Naive B cell (primary cell): ENCODE data around the gene RIPK4. TPM values are rescaled to one million over a fixed set of nuclear protein-coding genes. Genes with fewer than 3 reads are reported as not detected.
"Not testable (repeated sequence)": the region's sequence is repeated elsewhere in the genome, so short reads cannot be mapped to it uniquely, and the experiment has no call there.

Experiments
- ATAC-seq, 2 donors: fragments of 150-1000 bp; cut with Tn5 transposase; 2 replicates each; pipeline ENCODE4 v1.10.0; 2021; ENCODE audit warnings: low read depth in 2 of 2, mild to moderate bottlenecking in 2 of 2, moderate library complexity in 2 of 2
- DNase-seq: peaks from one replicate; pipeline ENCODE4 v3.0.0; 2022
- H3K27ac Mint-ChIP-seq, 6 donors: one replicate each; pipeline ENCODE4 v1.8.0; 2020 to 2022; ENCODE audit warnings: mild to moderate bottlenecking in 6 of 6, mixed read lengths in 6 of 6, moderate library complexity in 5 of 6, inconsistent platforms in 2 of 6
- H3K27me3 Mint-ChIP-seq, 3 donors: one replicate each; pipeline ENCODE4 v1.8.0; 2021 to 2022; ENCODE audit warnings: mixed read lengths in 3 of 3, mild to moderate bottlenecking in 1 of 3
- H3K36me3 Mint-ChIP-seq, 2 donors: one replicate each; pipeline ENCODE4 v1.8.0; 2020 to 2022; ENCODE audit warnings: mixed read lengths in 2 of 2, inconsistent platforms in 1 of 2, mild to moderate bottlenecking in 1 of 2
- H3K4me1 Mint-ChIP-seq, 3 donors: one replicate each; pipeline ENCODE4 v1.8.0; 2020 to 2022; ENCODE audit warnings: mixed read lengths in 3 of 3, inconsistent platforms in 1 of 3, mild to moderate bottlenecking in 1 of 3, moderate library complexity in 1 of 3
- H3K4me3 Mint-ChIP-seq, 8 donors: one replicate each; pipeline ENCODE4 v1.8.0; 2020 to 2022; ENCODE audit warnings: mild to moderate bottlenecking in 8 of 8, mixed read lengths in 8 of 8, moderate library complexity in 8 of 8, inconsistent platforms in 2 of 8
- H3K9me3 Mint-ChIP-seq, 7 donors: one replicate each; pipeline ENCODE4 v1.8.0; 2020 to 2022; ENCODE audit warnings: mixed read lengths in 7 of 7, mild to moderate bottlenecking in 5 of 7, inconsistent platforms in 2 of 7, moderate library complexity in 1 of 7
- polyA plus RNA-seq, 6 donors: library from polyadenylated mRNA; unstranded; fragments of 300-500 nt; fragmentation: Illumina TruSeq; gene quantifications; one replicate each; pipeline ENCODE4 v1.2.3, GENCODE V29; 2021; ENCODE audit warnings: low read depth in 6 of 6

RIPK4 gene
- polyA plus RNA-seq, 6 donors from 2014 or later: not detected

DNA sequence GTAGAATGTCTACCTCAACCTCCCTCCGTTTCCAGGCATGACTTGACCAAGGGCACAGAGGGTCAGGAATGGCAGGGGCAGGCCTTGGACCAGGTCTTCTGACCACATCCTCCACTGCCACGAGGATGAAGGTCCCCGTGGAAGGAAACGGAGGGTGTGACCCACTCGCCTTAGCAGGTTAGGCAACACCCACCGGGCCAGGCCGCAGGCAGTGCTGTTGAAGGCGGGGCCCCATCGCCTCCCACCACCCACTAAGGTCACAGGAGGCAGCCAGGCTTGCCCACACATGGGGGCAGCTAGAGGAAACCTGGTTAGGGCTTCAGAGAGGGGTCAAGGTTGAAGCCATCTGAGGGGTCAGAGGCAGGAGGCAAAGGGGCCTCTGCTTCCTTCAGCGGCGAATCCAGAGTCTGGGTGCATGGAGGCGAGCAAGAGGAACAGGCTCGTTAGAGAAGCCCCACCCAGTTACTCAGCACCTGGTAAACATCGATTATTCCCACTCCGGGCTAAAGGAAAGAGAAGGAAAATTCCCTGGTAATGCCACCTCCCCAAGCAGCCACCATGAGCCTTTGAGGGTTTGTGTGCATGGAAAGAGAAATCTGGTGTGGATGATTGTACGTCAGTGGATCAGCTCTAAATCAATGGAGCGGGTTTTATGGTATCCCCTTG, 37.0 kb downstream of the RIPK4 start:
- Mint-ChIP-seq H3K27me3 (peaks cover 43 to 94% (median 62%) of the 10 kb centered on the region in 3 donors), H3K4me1 (peaks cover 6 to 7% (median 6%) of the 10 kb centered on the region in 3 donors), H3K36me3 (peaks cover 0 to 29% of the 10 kb centered on the region in 2 donors), H3K4me3 (no peak overlapping the region), H3K27ac (no peak overlapping the region), H3K9me3 (peaks cover 15 to 31% (median 20%) of the 10 kb centered on the region in 7 donors)
- ATAC-seq (no peak), DNase-seq (no peak)

DNA sequence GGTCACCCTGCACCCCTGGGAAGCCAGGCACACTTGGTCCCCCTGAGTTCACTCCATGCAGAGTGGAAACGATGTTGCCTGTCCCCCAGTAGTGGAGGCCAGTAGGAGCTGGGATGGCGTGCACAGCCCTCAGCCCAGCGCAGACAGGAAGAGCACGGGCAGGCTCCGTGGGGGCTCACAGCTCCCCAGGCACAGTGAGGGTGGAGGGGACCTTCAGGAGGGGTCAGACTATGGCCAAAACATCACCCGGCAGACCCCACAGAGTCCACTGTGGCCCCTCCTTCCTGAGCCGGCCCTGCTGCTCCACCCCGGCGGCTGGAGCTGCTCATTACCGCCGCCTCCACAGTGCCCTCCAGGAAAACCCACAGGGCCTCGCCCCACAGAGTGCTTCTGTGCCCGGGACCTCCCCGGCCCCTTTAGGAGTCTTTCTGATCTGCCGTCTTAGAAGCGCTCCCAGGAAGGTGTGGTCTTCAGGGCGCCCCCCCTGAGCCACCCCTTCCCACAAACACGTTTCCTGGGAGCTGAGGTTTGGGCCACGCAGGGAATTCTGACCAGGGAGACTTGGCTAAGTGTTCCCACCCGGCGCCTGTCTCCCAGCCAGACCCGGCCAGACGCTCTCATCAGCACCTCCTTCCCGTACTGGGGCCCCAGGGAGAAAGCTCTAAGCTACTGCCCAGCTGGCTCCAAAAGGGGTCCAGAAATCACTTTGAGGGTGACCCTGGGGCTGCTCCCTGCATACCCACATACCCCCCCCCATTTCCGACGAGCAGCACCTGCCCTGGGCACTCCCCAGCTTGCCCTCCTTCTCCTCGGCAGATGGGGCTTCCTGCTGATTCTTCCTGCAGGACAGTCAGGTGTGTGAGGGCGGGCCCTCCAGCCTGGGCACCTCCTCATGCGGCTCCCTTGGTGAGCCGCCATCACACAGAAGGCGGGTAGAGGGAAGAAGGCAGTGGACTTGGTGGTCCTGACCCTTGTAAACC, 38.8 kb downstream of the RIPK4 start:
- Mint-ChIP-seq H3K36me3 (peaks cover 0 to 26% of the 10 kb centered on the region in 2 donors), H3K27ac (no peak overlapping the region), H3K4me3 (no peak overlapping the region), H3K27me3 (peaks cover 48 to 91% (median 69%) of the 10 kb centered on the region in 3 donors), H3K9me3 (peaks cover 10 to 28% (median 18%) of the 10 kb centered on the region in 7 donors), H3K4me1 (peaks cover 6 to 7% (median 6%) of the 10 kb centered on the region in 3 donors)
- ATAC-seq (no peak), DNase-seq (no peak)

DNA sequence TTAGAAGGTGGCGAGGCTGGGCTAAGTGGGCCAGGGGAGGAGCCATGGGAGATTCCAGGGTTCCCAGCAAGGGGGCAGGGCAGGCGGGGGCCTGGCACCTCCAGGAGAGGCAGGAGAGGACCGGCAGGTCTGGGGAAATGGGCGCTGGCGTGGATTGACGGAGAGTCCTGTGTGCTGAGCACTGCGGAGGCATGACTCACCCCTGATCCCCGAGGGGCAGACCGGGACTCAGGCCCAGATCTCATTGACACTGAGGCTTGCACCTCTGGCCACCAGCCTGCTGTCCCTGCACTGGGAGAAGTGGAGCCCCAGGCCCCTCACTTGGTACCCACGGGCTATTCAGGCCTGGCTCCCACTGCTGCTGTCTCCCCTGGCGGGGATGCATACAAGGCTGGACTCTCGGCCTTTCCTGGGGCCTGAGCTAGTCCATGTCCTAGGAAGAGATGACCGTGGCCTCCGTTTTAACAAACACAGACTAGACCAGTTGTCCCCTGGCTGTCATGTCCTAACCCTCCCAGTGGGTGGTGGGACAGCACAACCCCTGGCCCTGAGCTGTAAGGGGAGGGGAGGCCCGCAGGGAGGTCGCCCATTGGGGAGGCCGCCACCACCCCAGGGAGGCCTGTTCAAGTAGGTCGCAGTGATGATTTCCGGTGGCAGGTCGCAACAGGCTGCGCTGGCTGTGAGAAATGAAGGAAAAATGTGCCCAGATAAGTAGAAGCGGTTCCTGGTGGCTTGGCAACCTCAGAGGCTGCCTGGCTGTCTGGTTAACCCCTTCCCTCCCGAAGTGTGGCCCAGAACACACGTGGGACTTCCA, 39.7 kb downstream of the RIPK4 start:
- Mint-ChIP-seq H3K36me3 (peaks cover 0 to 21% of the 10 kb centered on the region in 2 donors), H3K4me3 (no peak overlapping the region), H3K4me1 (peaks cover 6 to 7% (median 6%) of the 10 kb centered on the region in 3 donors), H3K27me3 (peaks cover 48 to 91% (median 71%) of the 10 kb centered on the region in 3 donors), H3K27ac (no peak overlapping the region), H3K9me3 (peaks cover 7 to 19% (median 10%) of the 10 kb centered on the region in 7 donors)
- no peak for DNase-seq
- ATAC-seq: no peak

DNA sequence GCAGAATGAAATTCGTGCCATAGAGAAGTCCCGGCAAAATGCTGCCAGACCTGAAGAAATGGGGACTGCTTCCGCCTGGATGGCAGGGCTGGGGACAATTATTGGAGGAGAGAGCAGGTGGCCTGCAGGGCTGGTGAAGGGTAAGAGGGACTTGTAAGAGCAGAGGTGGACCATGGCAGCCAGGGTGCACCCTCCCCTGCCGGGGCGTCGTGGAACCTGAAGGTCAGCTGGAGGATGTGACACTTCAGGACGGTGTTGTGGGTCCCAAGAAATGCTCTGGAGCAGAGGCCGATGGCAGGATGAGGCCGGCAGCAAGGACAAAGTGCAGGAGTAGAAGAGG, 40.3 kb downstream of the RIPK4 start:
- H3K9me3 Mint-ChIP-seq: peaks cover 3 to 13% (median 5%) of the 10 kb centered on the region in 7 donors
- ATAC-seq (no peak), DNase-seq (no peak)
- peak overlapping the region in 2 of 8 donors; percentile 18 to 30 for H3K4me3 Mint-ChIP-seq
- peaks cover 6 to 7% (median 6%) of the 10 kb centered on the region in 3 donors for H3K4me1 Mint-ChIP-seq
- H3K27me3 Mint-ChIP-seq: peaks cover 52 to 91% (median 71%) of the 10 kb centered on the region in 3 donors
- H3K27ac Mint-ChIP-seq: no peak overlapping the region
- peaks cover 0 to 22% of the 10 kb centered on the region in 2 donors for H3K36me3 Mint-ChIP-seq

DNA sequence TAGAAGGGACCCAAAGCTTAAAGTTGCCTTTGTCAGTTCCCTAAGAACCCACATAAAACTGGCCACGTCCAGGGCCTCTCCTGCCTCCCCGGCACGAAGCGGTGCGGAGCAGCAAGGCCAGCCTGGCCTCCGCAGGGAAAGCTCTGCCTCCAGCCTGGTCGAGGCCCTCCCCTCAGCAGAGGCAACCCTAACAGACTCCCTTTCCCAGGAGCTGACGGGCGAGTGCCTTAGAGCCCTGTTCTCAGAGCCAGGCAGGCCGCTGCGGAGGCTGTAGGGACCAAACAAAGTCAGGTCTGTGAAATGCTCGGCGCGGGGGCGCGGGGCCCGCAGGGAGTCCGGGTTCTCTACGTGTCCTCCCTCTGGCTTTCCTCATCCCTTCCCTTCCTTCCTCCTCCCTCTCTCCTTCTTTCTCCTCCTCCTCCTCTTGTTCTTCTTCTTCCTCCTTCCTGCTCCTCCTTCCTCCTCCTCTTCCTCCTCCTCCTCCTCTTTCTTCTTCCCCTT, 40.7 kb downstream of the RIPK4 start:
- Mint-ChIP-seq H3K27ac (no peak overlapping the region), H3K4me3 (peak overlapping the region in 2 of 8 donors; percentile 18 to 49), H3K4me1 (peaks cover 6 to 7% (median 6%) of the 10 kb centered on the region in 3 donors), H3K36me3 (peaks cover 0 to 17% of the 10 kb centered on the region in 2 donors), H3K9me3 (peaks cover 0 to 8% (median 2%) of the 10 kb centered on the region in 7 donors), H3K27me3 (peaks cover 52 to 90% (median 68%) of the 10 kb centered on the region in 3 donors)
- ATAC-seq (no peak), DNase-seq (no peak)

DNA sequence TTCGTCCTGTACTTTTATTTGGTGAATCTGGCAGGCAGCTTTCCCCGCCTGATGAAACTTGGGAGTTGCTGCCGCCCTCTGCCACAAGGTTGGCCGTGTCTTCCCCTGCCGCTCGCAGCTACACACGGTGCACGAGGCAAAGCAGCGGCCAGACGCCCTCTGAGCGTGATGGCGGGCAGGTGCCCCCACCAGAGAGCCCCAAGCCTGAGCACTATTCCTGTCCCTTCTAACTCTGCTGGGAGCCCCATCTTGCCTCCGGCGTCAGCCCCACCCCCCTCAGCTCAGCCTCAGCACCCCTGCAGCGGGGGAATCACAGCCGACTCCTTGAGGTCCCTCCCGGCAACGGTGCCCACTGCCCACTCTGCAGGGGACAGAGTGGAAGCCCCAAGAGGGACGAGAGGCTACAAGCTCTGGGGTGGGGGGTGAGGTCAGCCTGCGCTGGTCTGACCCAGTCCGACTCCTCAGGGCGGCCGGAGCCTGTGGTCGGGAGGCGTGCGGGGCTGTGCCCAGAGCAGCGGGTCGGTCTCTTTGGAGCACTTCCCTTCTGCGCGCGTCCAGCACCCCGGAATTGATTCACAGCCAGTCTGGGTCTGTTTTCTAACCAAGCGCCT, 41.3 kb downstream of the RIPK4 start:
- peak overlapping the region in 3 of 8 donors; percentile 18 to 45 (median 19) for H3K4me3 Mint-ChIP-seq
- no peak overlapping the region for H3K27ac Mint-ChIP-seq
- H3K27me3 Mint-ChIP-seq: peaks cover 50 to 87% (median 63%) of the 10 kb centered on the region in 3 donors
- DNase-seq: no peak
- peaks cover 6 to 7% (median 6%) of the 10 kb centered on the region in 3 donors for H3K4me1 Mint-ChIP-seq
- peaks cover 0 to 15% of the 10 kb centered on the region in 2 donors for H3K36me3 Mint-ChIP-seq
- H3K9me3 Mint-ChIP-seq: peaks cover 0 to 4% (median 2%) of the 10 kb centered on the region in 7 donors
- no peak for ATAC-seq

DNA sequence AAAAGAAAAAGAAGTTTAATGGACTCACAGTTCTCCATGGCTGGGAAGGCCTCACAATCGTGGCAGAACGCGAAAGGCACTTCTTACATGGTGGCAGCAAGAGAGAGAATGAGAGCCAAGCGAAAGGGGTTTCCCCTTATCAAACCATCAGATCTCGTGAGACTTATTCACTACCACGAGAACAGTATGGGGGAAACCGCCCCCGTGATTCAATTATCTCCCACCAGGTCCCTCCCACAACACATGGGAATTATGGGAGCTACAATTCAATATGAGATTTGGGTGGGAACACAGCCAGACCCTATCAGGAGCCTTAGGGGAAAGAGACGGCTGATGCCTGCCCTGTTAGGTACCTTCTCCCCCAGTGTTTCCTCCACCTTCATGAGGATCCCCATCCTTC, 43.0 kb downstream of the RIPK4 start:
- Mint-ChIP-seq H3K27me3 (peaks cover 38 to 84% (median 71%) of the 10 kb centered on the region in 3 donors), H3K36me3 (peaks cover 0 to 15% of the 10 kb centered on the region in 2 donors)
- H3K4me3 Mint-ChIP-seq, ATAC-seq, DNase-seq, H3K9me3 Mint-ChIP-seq, H3K4me1 Mint-ChIP-seq, H3K27ac Mint-ChIP-seq: not testable (repeated sequence)

DNA sequence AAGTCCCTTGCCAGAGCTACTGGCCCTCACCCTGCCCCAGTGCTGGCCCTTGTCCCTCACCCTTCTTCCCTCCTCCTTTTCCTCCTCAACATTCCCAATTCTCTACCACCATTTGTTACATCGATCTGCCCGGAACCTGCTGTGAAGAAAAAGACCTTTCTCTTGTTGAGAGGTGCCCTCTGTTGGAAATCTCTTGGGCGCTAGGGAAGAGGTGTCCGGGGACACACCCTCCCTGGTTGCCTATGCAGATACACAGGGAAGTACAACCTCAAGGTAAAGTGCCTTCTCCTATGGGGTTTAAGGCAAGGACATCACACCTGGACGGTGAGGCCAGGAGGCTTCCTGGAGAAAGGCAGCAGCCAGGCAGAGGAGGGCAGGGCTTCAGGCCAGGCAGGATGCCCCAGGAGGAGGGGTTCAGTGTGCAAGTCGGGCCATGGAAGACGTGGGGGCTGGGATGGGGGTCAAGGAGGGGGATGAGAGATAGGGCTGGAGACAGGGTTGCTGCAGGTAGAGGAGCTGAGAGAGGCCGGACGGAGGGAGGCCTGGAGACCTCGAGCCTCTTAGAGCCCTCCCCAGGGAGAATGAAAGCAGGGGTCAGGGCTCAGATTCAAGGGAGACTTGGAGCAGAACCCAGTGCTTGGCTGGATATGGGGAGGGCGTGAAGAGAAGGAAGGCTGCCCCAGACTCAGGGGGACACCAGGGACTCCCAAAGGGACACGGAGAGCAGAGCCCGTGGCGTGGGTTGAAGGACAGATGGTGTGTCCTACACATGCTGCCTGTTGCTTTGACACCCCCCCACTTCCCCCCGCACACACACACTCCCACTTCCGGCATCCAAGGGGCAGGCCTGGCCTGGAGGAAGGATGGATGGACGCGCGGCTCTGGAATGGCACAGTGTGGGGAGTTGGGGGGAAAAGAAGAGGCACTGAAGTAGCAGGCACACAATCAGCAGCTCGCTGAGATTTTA, 44.5 kb downstream of the RIPK4 start:
- Mint-ChIP-seq H3K27me3 (peaks cover 30 to 73% (median 66%) of the 10 kb centered on the region in 3 donors), H3K9me3 (peaks cover 0 to 2% (median 0%) of the 10 kb centered on the region in 7 donors), H3K4me1 (peaks cover 6 to 7% (median 6%) of the 10 kb centered on the region in 3 donors), H3K4me3 (peak overlapping the region in 1 of 8 donors; percentile 80), H3K36me3 (peaks cover 0 to 15% of the 10 kb centered on the region in 2 donors), H3K27ac (no peak overlapping the region)
- ATAC-seq: no peak
- no peak for DNase-seq

DNA sequence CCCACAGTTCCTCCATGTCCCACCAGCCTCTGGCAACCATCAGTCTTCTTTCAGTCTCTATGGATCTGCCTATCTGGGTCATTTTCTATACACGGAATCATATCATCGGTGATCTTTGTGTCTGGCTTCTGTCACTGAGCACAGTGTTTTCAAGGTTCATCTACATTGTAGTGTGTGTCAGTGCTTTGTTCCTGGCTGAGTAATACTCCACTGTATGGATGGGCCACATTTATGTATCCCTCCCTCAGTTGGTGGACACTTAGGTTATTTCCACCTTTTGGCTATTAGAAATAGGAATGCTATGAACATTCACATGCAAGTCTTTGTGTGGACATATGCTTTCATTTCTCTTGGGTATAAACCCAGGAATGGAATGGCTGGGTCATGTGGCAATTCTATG, 46.6 kb downstream of the RIPK4 start:
- H3K36me3 Mint-ChIP-seq: peaks cover 0 to 7% of the 10 kb centered on the region in 2 donors
- H3K4me3 Mint-ChIP-seq: no peak overlapping the region
- no peaks in the 10 kb centered on the region for H3K4me1 Mint-ChIP-seq
- H3K9me3 Mint-ChIP-seq: peaks cover 0 to 2% (median 0%) of the 10 kb centered on the region in 7 donors
- no peak overlapping the region for H3K27ac Mint-ChIP-seq
- H3K27me3 Mint-ChIP-seq: peaks cover 18 to 72% (median 65%) of the 10 kb centered on the region in 3 donors
- ATAC-seq (no peak), DNase-seq (no peak)

DNA sequence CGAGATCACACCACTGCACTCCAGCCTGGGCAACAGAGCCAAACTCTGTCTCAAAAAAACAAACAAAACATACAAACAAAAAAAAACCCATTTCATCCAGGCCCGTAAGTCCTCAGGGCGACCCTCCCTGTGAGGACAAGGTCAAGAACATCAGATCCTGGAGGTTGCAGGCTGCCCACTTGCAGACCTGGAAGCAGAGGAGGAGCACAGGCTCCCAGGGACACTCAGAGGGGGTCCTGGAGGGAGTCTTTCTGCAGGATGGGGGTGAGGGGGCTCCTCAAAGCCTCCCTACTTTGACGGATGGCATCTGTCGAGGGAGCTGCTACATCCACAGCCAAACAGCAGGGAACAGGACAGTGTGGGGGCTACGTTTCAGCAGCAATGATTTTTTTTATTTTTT, 47.2 kb downstream of the RIPK4 start:
- H3K27me3 Mint-ChIP-seq: peaks cover 21 to 76% (median 66%) of the 10 kb centered on the region in 3 donors

DNA sequence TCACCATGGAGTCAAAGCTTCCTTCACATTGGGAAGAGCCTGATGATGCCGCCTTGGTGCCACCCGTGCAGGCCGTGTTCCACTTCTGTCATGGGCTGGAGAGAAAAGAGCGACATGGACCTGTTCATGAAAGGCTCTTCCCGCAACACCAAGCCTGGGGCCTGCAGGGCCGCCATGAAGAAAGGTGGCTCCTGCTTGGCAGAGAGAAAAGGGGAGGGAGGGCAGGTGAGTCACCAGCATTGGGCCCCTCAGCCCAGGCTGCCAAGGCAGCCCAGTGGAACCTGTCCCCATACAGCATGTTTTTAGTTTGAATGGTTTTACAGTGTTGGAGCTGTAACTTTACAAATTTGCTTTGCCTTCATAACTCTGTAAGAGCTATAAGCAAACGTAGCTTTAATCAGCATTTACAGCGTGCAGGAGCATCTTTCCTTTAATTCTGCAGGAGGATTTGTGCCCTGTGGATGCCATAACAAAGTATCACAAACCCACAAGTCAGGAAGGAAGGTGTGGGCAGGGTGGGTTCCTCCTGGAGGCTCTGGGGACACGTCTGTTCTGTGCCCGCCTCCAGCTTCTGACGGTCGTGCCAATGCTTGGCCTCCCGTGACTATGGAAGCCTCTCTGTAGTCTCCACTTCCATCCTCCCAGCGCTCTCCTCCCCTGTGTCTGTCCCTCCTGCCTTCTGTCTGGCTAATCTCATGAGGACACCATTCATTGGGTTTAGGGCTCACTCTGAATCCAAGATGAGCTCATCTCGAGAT, 49.1 kb downstream of the RIPK4 start:
- Mint-ChIP-seq H3K27ac (no peak overlapping the region), H3K36me3 (peaks cover 0 to 7% of the 10 kb centered on the region in 2 donors), H3K4me1 (no peaks in the 10 kb centered on the region), H3K4me3 (no peak overlapping the region), H3K9me3 (peaks cover 0 to 2% (median 0%) of the 10 kb centered on the region in 7 donors), H3K27me3 (peaks cover 21 to 79% (median 62%) of the 10 kb centered on the region in 3 donors)
- ATAC-seq (no peak), DNase-seq (no peak)

More for the DNA sequence above, 47.2 kb downstream of the RIPK4 start:
- Mint-ChIP-seq H3K27ac (no peak overlapping the region), H3K4me1 (no peaks in the 10 kb centered on the region), H3K36me3 (peaks cover 0 to 7% of the 10 kb centered on the region in 2 donors), H3K4me3 (no peak overlapping the region), H3K9me3 (peaks cover 0 to 2% (median 0%) of the 10 kb centered on the region in 7 donors)
- DNase-seq (no peak), ATAC-seq (no peak)
